Right atrium auricular region (tissue), 2 donors: ENCODE results near the gene BTNL2. TPM values are rescaled to one million over a fixed set of nuclear protein-coding genes. Genes with fewer than 3 reads are reported as not detected.

Source experiments
- DNase-seq: peaks from one replicate; pipeline ENCODE4 v3.0.0-alpha.2; 2019; ENCODE audit warnings: low spot score
- H3K27ac ChIP-seq, 2 donors: fragments of 200-600 bp; sonication (generic); 1 replicate in 1 of 2; 2 replicates in 1 of 2; pipeline ENCODE4 v1.5.1; 2016 to 2019
- H3K27me3 ChIP-seq, 2 donors: fragments of 200-600 bp; sonication (generic); one replicate each; pipeline versions ENCODE4 v1.5.1 to v1.6.0; 2017 to 2019
- H3K36me3 ChIP-seq: fragments of 200-600 bp; sonication (generic); one replicate; pipeline ENCODE4 v1.5.1; 2016
- H3K4me1 ChIP-seq, 2 donors: fragments of 200-600 bp; sonication (generic); one replicate each; pipeline versions ENCODE4 v1.5.1 to v1.6.0; 2017 to 2019
- H3K4me3 ChIP-seq, 2 donors: fragments of 200-600 bp; sonication (generic); 1 replicate in 1 of 2; 2 replicates in 1 of 2; pipeline ENCODE4 v1.5.1; 2017 to 2019; ENCODE audit warnings: mild to moderate bottlenecking in 1 of 2, moderate library complexity in 1 of 2
- H3K9me3 ChIP-seq, 2 donors: fragments of 200-600 bp; sonication (generic); one replicate each; pipeline ENCODE4 v1.5.1; 2019
- total RNA-seq, 2 donors: library from RNA; depleted of rRNA; stranded (reverse); fragments of >200 nt; gene quantifications; one replicate each; pipeline ENCODE4 v1.1.0, GENCODE V29; 2016
- TF ChIP-seq, protein P1 (sequence below), 2 donors: fragments of 200-600 bp; sonication (generic); IDR thresholded peaks; one replicate each; pipeline ENCODE4 v1.5.1; 2019; ENCODE audit warnings: antibody characterized with exemption in 2 of 2

BTNL2 gene
- total RNA-seq, 2 donors from 2014 or later: not detected

- Histone ChIP-seq H3K4me3 (no peak overlapping the region), H3K9me3 (no peaks in the 10 kb centered on the region), H3K36me3 (no peaks in the 10 kb centered on the region), H3K27ac (no peak overlapping the region), H3K27me3 (no peaks in the 10 kb centered on the region), H3K4me1 (no peaks in the 10 kb centered on the region)
- no peak for DNase-seq
- TF ChIP-seq, protein P1, sequence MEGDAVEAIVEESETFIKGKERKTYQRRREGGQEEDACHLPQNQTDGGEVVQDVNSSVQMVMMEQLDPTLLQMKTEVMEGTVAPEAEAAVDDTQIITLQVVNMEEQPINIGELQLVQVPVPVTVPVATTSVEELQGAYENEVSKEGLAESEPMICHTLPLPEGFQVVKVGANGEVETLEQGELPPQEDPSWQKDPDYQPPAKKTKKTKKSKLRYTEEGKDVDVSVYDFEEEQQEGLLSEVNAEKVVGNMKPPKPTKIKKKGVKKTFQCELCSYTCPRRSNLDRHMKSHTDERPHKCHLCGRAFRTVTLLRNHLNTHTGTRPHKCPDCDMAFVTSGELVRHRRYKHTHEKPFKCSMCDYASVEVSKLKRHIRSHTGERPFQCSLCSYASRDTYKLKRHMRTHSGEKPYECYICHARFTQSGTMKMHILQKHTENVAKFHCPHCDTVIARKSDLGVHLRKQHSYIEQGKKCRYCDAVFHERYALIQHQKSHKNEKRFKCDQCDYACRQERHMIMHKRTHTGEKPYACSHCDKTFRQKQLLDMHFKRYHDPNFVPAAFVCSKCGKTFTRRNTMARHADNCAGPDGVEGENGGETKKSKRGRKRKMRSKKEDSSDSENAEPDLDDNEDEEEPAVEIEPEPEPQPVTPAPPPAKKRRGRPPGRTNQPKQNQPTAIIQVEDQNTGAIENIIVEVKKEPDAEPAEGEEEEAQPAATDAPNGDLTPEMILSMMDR (IDR thresholded peaks at IDR 0.05): no peak
Observed at GRCh38 chr6:32355018-32355417, 52.0 kb downstream of the BTNL2 start.

GRCh38 chr6:32353348-32353747, 53.6 kb downstream of the BTNL2 start:
- Histone ChIP-seq H3K9me3 (no peaks in the 10 kb centered on the region), H3K36me3 (no peaks in the 10 kb centered on the region), H3K27ac (no peak overlapping the region), H3K4me3 (no peak overlapping the region), H3K27me3 (no peaks in the 10 kb centered on the region), H3K4me1 (no peaks in the 10 kb centered on the region)
- DNase-seq: no peak
- TF ChIP-seq, protein P1 (IDR thresholded peaks at IDR 0.05): no peak

Other genes with a start within 250 kb of the BTNL2 start
- 1 to 10 TPM; 4.8 to 5.2 TPM for gene EGFL8, start 242.6 kb downstream of the BTNL2 start, total RNA-seq
- 10 to 100 TPM; 59.6 to 77.1 TPM for gene AGPAT1, start 231.1 kb downstream of the BTNL2 start, total RNA-seq
- 100 to 1,000 TPM; 104 to 106 TPM for gene RNF5, start 228.8 kb downstream of the BTNL2 start, total RNA-seq
- 1 to 10 TPM in 1 of 2 donors, under 1 TPM in 1; 0.94 to 1.4 TPM for gene AGER, start 222.9 kb downstream of the BTNL2 start, total RNA-seq
- gene PBX2, start 217.0 kb downstream of the BTNL2 start, total RNA-seq: 10 to 100 TPM; 26.0 to 32.5 TPM
- gene GPSM3, start 214.5 kb downstream of the BTNL2 start, total RNA-seq: 1 to 10 TPM; 3.6 to 9.0 TPM
- gene NOTCH4, start 183.1 kb downstream of the BTNL2 start, total RNA-seq: 10 to 100 TPM; 16.2 to 22.5 TPM
- gene TSBP1, start 35.3 kb downstream of the BTNL2 start, total RNA-seq: not detected
- gene HLA-DRA, start 32.7 kb upstream of the BTNL2 start, total RNA-seq: 10 to 100 TPM; 57.5 to 93.5 TPM
- gene HLA-DRB5, start 123.1 kb upstream of the BTNL2 start, total RNA-seq: 10 to 100 TPM in 1 of 2 donors, 1 to 10 TPM in 1; 1.7 to 28.4 TPM
- gene HLA-DRB1, start 182.7 kb upstream of the BTNL2 start, total RNA-seq: 10 to 100 TPM; 24.0 to 37.6 TPM
- gene HLA-DQA1, start 230.2 kb upstream of the BTNL2 start, total RNA-seq: 1 to 10 TPM in 1 of 2 donors, under 1 TPM in 1; 0.63 to 2.9 TPM